Ectodermal cell (in vitro differentiated cells): ENCODE data around the gene FAM111A.
A peak's percentile ranks its signal among the peaks of the same experiment; 100 is the strongest.

Experiments used
- H3K27ac ChIP-seq: 2 replicates; pipeline ENCODE4 v1.7.0; 2013; ENCODE audit warnings: mild to moderate bottlenecking, low read depth, low read length; ENCODE audit not compliant: insufficient read depth, poor library complexity, severe bottlenecking
- H3K27me3 ChIP-seq: 2 replicates; pipeline ENCODE4 v1.7.0; 2013; ENCODE audit warnings: mild to moderate bottlenecking, low read length; ENCODE audit not compliant: insufficient read depth, control insufficient read depth, poor library complexity, severe bottlenecking
- H3K36me3 ChIP-seq: one replicate; pipeline ENCODE4 v1.7.0; 2013; ENCODE audit warnings: low read length; ENCODE audit not compliant: control insufficient read depth, insufficient read depth
- H3K4me1 ChIP-seq: one replicate; pipeline ENCODE4 v1.7.0; 2013; ENCODE audit warnings: low read length; ENCODE audit not compliant: control insufficient read depth, insufficient read depth
- H3K4me3 ChIP-seq: 2 replicates; pipeline ENCODE4 v1.7.0; 2013; ENCODE audit warnings: low read depth, low read length, control low read depth; ENCODE audit not compliant: insufficient read depth
- H3K9me3 ChIP-seq: 2 replicates; pipeline ENCODE4 v1.7.0; 2013; ENCODE audit warnings: mild to moderate bottlenecking, low read length, moderate library complexity; ENCODE audit not compliant: control insufficient read depth
- WGBS, 2 experiments: methylation state at CpG; one replicate each; pipeline ENCODE4 v1.1.7; 2013; ENCODE audit warnings: missing lambda C conversion rate in 2 of 2; 5-methylcytosine and 5-hydroxymethylcytosine counted together

The FAM111A gene

DNA sequence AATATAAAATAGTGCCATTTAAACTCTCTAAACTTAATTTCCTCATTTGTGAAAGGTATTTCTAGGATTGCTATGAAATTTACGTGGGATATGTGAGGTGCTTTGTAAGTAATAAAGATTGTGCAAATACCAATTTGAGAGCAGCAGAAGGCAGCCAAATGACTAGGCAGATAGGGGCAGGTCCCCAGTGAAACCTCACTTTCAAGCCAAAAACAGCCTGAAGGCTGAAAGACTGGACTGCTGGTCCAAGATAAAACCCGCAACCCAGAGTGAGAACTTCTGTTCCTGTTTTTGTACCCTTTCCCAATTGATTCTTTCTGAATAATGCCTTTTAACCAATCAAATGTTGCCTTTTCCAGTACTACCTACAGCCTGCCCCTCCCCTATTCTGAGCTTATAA lies 36.5 kb downstream of the FAM111A start:
- H3K4me1 ChIP-seq: peaks cover 29% of the 10 kb centered on the region
- peaks cover 51% of the 10 kb centered on the region for H3K36me3 ChIP-seq
- H3K27me3 ChIP-seq: no peaks in the 10 kb centered on the region
- H3K4me3 ChIP-seq: no peak overlapping the region
- H3K27ac ChIP-seq: no peak overlapping the region
- WGBS, 2 experiments: 93 to 94% methylated on average over 2 of the region's 2 CpGs
- no peaks in the 10 kb centered on the region for H3K9me3 ChIP-seq

DNA sequence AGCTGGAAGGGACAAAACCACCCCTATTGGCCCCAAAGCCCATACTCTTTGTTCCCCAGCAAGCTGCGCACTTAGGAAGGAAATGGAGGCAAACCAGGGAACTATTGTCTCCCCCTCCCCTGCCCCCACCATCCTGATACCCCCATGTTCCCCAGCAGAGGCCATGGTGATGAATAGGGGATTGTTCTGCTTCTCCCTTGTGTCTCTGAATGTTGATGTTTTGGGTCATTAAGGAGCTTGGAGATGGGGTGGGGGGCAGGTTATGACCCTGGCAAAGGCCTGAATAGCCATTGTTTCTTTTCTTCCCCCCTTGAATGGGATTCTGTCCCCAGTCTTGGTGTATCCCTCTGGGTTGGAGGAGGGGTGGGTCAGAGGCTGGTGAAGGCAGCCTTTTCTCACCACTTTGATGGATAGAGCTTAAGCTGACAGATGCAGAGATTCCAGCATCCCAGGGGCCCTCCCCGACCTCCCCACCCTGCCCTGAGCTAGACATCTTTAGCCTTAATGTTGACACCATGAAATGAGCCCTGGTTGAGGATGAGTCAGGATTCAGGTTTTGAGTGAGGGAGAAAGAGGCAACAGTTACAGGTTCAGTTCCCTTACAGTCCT lies 37.6 kb downstream of the FAM111A start:
- 40 to 44% methylated on average over 2 of the region's 2 CpGs for WGBS, 2 experiments
- peaks cover 51% of the 10 kb centered on the region for H3K36me3 ChIP-seq
- no peaks in the 10 kb centered on the region for H3K9me3 ChIP-seq
- H3K4me3 ChIP-seq: no peak overlapping the region
- H3K27me3 ChIP-seq: no peaks in the 10 kb centered on the region
- peak overlapping the region; percentile 56 for H3K27ac ChIP-seq
- H3K4me1 ChIP-seq: peaks cover 33% of the 10 kb centered on the region

DNA sequence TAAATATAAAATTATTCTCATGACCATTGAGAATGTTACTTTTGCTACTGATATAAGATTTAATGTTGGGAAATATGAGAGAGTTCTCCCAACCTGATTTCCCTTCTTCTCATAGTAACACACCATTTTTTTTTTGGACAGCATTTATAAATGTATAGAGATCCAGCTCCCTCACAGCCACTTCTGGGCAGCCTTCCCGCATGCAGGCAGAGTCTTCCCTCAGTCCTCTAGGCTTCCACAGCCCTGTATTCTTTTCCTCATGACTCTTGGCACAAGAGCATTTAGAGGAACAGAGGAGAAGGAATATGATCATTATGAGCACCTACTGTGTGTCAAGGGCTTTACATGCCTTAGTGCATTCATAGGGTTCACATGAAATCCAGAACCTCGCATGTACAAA lies 38.3 kb downstream of the FAM111A start:
- 80 to 100% methylated on average over 1 to 2 of the region's 2 CpGs for WGBS, 2 experiments
- Histone ChIP-seq H3K27me3 (no peaks in the 10 kb centered on the region), H3K36me3 (peaks cover 48% of the 10 kb centered on the region), H3K27ac (peak overlapping the region; percentile 52), H3K4me1 (peaks cover 33% of the 10 kb centered on the region), H3K9me3 (no peaks in the 10 kb centered on the region), H3K4me3 (no peak overlapping the region)

DNA sequence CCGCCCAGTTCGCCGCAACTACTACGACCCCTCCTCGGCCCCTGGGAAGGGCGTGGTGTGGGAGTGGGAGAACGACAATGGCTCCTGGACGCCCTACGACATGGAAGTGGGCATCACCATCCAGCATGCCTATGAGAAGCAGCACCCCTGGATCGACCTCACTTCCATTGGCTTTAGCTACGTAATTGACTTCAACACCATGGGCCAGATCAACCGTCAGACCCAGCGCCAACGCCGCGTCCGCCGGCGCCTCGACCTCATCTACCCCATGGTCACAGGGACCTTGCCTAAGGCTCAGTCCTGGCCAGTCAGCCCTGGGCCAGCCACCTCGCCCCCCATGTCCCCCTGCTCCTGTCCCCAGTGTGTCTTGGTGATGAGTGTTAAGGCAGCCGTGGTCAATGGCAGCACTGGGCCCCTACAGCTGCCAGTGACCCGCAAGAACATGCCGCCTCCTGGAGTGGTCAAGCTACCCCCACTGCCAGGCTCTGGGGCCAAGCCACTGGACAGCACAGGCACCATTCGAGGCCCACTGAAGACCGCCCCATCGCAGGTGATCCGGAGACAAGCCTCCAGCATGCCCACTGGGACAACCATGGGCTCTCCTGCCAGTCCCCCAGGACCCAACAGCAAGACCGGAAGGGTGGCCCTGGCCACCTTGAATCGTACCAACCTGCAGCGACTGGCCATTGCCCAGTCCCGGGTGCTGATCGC lies 39.2 kb downstream of the FAM111A start:
- WGBS, 2 experiments: 95 to 96% methylated on average over 33 of the region's 33 CpGs
- peaks cover 42% of the 10 kb centered on the region for H3K36me3 ChIP-seq

DNA sequence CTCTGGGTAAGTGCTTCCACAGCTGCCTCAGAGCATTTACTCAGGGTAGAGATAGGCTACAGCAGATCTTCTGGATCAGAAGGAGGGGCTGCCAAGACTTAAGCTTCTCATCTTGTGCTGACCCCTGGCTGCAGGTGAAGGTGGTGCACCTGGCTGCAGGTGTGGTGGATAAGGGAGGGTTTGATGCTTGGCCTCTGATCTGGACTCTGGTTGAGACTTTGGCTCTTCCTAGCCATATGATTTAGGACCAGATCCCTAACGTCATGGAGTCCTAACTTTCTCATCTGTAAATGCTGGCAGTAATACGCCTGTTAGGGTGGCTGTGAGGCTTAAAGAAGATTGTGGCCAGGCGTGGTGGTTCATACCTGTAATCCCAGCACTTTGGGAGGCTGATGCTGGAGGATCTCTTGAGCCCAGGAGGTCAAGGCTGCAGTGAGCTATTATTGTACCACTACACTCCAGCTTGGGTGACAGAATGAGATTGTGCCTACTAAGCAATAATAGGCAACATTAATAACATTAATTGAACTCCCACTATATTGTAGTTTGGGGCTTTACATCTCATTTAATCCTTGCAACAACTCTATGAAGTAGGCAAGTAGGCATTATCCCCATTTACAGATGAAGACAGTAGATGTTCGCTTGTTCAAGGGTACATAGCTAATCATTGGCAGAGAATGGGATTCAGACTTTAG lies 39.9 kb downstream of the FAM111A start:
- Histone ChIP-seq H3K27ac (no peak overlapping the region), H3K36me3 (peaks cover 41% of the 10 kb centered on the region), H3K4me1 (peaks cover 33% of the 10 kb centered on the region), H3K4me3 (no peak overlapping the region), H3K9me3 (no peaks in the 10 kb centered on the region), H3K27me3 (no peaks in the 10 kb centered on the region)
- whole genome bisulfite sequencing, 2 experiments: 96 to 97% methylated on average over 4 of the region's 4 CpGs

More for the DNA sequence above, 39.2 kb downstream of the FAM111A start:
- Histone ChIP-seq H3K27ac (no peak overlapping the region), H3K9me3 (no peaks in the 10 kb centered on the region), H3K4me3 (no peak overlapping the region), H3K4me1 (peaks cover 33% of the 10 kb centered on the region), H3K27me3 (no peaks in the 10 kb centered on the region)

DNA sequence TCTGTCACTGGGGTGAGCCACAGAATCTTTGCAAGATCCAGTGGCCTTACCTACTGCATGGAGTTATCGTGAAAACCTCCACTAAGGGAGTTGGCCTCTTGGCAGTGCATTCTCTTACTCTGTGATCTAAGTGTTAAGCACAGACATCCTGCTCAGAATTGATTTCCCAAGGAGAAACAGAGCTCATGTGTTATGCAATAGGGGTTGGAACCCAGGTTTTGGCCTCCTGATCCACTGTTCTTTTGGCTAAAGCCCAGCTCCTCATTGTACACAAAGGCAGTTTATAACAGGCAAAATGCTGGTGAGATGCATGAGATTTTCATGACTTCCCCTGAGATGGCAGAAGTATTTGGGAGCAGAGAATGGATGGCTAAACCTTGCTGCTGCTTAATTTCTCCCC lies 41.1 kb downstream of the FAM111A start:
- H3K4me1 ChIP-seq: peaks cover 33% of the 10 kb centered on the region
- H3K27ac ChIP-seq: no peak overlapping the region
- WGBS, 2 experiments: 94 to 97% methylated on average over 1 of the region's 1 CpG
- H3K9me3 ChIP-seq: no peaks in the 10 kb centered on the region
- no peak overlapping the region for H3K4me3 ChIP-seq
- peaks cover 40% of the 10 kb centered on the region for H3K36me3 ChIP-seq
- H3K27me3 ChIP-seq: no peaks in the 10 kb centered on the region

DNA sequence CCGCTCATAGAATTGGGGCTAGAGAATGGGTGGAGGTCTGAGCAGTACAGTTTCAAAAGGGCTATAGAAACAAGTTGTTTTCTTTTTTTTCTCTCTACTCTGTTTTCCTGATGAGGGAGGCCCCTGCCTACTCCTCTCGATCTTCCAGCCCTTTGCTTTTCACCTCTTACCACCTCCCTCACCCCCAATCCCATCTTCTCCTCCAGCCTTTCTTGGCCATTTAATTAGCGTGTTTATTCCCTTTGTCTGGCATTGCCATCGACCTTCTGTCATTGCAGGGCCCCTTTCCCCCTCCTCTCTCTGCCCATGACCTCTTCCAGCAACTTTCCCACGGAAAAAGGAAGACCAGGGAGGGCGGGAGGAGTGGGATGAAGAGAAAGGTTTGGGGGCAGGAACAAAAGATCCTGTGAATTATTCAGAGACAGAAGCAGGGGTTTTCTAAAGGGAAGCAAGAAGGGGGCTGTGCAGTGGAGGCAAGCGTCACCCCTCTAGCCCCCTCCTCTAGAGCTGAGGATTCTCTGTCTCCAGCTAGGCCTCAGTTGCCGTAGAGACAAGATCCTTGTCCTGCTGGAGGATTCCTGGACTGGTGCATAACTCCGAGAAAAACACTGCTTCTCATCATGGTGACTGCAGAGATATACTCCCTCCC lies 42.2 kb downstream of the FAM111A start:
- peaks cover 33% of the 10 kb centered on the region for H3K4me1 ChIP-seq
- no peaks in the 10 kb centered on the region for H3K27me3 ChIP-seq
- 63 to 66% methylated on average over 8 to 9 of the region's 9 CpGs for WGBS, 2 experiments
- peaks cover 44% of the 10 kb centered on the region for H3K36me3 ChIP-seq
- no peaks in the 10 kb centered on the region for H3K9me3 ChIP-seq
- H3K27ac ChIP-seq: peak overlapping the region; percentile 83
- no peak overlapping the region for H3K4me3 ChIP-seq

DNA sequence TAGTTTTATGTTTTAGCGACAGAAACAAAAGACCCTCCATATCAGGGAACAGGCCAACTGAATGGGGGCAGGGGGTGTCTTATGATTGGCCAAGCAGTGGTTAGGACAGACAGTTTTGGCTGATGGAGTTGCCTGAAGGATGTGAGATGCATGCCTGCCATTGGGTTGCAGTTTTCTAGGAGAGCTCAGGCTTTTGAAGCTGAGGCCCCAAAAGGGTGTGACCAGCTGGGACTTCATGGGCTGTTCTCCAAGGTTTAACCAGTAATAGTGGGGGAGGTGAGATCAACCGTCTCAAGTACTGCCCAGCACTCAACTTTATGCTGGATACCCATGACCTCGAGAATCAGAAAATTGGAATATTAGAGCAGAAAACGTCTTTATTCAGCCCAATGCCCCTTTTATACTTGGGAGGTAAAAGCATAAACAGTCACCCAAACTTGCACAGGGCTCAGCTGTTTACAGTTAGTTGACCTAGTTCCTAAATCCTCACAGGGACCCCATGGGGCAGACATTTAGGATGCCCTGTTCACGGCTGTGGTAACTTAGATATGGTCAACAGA lies 42.8 kb downstream of the FAM111A start:
- Histone ChIP-seq H3K4me3 (no peak overlapping the region), H3K27ac (peak overlapping the region; percentile 83), H3K36me3 (peaks cover 51% of the 10 kb centered on the region), H3K27me3 (no peaks in the 10 kb centered on the region), H3K9me3 (no peaks in the 10 kb centered on the region), H3K4me1 (peaks cover 33% of the 10 kb centered on the region)
- 85 to 86% methylated on average over 5 of the region's 5 CpGs for WGBS, 2 experiments

DNA sequence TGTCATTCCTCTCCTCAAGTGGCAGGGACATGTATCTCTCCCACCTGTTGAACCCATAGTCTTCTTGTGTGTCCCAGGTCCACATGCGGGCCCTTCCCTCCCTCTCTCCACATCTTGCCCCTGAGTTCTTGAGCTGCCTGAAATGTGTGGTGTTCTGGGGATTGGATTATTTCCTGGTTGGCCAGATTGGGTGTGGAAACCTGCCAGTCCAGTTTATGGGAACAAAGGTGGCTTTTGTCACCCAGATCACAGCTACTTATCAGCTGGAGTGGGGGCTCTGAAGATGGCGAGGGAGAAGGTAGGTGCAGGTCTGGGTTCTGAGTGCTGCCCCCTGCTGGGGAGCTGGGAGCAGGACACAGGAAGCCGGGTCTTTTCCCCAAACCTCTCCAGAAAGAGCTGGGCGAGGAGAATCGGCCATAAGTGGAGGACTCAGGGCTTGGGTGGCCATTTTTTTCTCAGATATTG lies 43.5 kb downstream of the FAM111A start:
- 77 to 83% methylated on average over 5 of the region's 5 CpGs for WGBS, 2 experiments
- peaks cover 33% of the 10 kb centered on the region for H3K4me1 ChIP-seq
- H3K36me3 ChIP-seq: peaks cover 57% of the 10 kb centered on the region
- no peak overlapping the region for H3K27ac ChIP-seq
- H3K27me3 ChIP-seq: no peaks in the 10 kb centered on the region
- no peak overlapping the region for H3K4me3 ChIP-seq
- H3K9me3 ChIP-seq: no peaks in the 10 kb centered on the region
